ENCODE results near the gene TRMT44. TPM values are rescaled to one million over a fixed set of nuclear protein-coding genes. Genes with fewer than 3 reads are reported as not detected.

TRMT44 gene
- polyA plus RNA-seq, 1 donor = 12.0 TPM

DNA sequence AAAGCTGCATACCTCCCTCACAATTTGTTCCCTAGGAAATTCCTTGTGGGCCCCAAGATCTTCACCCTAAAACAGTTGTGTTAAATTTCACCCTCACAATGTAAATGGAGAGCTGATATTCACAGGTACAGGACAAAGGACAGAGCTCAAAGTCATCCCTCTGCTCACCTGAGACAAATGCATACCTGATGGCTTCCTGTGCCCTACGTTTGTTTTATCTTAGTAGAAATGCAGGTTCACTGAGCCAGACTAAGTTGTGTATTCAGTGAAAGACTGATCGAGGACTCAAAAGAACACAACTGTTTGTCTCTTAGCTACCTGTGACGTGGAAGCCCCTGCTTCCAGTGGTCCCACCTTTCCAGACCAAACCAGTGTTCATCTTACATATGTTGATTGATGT lies 53.6 kb downstream of the TRMT44 start:
- no peak for DNase-seq (ENCODE audit: low read depth)

GRCh38 chr4:8494983-8495548 lies 54.5 kb downstream of the TRMT44 start:
- no peak for DNase-seq (ENCODE audit: low read depth)

- DNase-seq (ENCODE audit: low read depth) = no peak
Measured at GRCh38 chr4:8495803-8496202, 55.2 kb downstream of the TRMT44 start.

GRCh38 chr4:8497762-8498161 lies 57.2 kb downstream of the TRMT44 start:
- DNase-seq (ENCODE audit: low read depth) = no peak

DNA sequence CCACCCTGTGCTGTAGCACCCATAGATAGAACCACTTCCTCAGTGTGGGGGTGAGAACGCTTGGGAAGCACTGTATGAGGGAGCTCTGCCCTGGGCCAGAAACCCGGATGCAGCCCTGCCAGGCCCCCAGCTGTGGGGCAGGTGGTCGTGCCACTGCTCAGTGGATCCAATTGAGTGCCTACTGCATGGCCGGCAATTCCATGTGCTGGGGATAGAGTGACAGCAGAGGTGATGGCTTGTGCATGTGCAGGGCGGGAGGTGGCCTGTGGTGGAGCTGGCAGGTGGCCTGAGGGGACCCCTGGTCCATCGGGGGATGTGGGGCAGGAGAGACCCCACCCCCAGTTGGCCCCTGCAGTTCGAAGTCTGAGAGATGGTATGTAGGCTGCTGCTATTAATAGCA lies 60.4 kb downstream of the TRMT44 start:
- DNase-seq (ENCODE audit: low read depth) = no peak

DNA sequence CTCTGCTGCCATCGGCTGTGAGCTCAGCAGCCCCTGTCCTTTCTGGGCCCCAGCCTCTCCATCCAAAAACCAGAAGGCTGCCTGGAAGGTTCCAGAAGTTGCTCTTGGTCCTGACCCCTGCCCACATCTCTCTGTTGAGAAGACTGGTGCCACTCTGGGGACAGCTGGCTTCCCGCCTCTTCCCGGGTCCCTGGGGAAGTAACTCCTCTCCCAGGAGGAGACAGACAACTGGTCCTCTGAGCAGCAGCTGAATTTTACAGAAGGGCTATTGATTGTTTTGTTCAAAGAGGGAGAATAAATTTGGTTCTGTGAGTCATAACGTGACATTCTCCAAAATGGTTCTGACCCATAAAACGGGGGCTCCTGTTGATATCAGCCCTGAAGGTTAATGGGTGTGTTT lies 61.2 kb downstream of the TRMT44 start:
- no peak for DNase-seq (ENCODE audit: low read depth)

DNA sequence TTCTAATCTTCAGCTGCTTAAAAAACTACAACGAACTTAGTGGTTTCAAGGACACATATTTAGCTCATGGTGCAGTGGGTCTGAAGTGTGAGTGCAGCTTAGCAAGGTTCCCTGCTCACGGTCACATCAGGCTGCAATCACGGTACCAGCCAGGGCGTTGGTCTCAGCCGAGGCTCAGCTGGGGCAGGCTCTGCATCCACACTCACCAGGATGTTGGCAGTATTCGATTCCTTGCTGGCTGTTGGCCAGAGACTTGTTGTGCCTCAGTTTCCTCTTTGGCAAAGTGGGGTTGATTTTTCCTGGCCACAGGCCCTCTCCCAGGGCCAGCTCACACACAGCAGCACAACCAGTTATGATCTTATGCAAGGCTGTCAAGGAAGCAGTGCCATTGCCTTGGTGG lies 61.8 kb downstream of the TRMT44 start:
- DNase-seq (ENCODE audit: low read depth) = no peak

GRCh38 chr4:8502836-8503585 lies 62.4 kb downstream of the TRMT44 start:
- no peak for DNase-seq (ENCODE audit: low read depth)

- DNase-seq (ENCODE audit: low read depth) = no peak
Measured at GRCh38 chr4:8503801-8504200, 63.2 kb downstream of the TRMT44 start.

DNA sequence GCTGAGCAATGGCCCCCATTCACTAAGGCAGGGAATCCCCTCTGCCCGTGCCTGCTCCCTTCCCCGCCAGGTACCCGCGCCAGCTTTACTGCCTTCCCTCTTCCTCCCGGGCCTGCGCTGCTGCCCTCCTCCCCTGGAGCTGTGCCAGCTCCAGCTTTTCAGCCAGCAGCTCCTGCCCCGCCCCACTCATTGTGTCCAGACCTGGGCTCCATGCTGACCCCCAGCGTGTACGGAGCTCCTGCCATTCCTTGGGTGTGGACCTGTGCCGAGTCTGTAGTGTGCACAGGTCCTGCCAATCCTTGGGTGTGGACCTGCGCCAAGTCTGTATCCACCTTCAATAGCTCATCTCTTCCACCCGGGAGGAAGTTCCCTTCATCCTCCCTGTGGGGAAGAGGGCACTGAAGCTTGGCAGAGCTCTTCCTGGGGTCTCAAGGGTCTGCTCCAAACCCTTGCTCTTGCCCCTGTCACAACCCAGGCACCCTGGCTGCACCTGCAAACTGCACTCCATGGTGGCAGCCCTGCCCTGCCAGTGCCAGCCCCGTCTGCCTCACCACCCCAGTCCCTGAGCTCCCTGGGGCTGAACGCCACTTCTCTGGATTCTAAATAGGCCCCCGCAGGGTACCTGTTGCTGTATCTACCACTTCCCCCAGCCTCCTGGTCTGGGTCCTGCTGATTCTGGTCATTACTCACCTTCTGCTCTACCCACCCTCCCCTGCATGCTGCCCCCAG lies 63.9 kb downstream of the TRMT44 start:
- no peak for DNase-seq (ENCODE audit: low read depth)

- no peak for DNase-seq (ENCODE audit: low read depth)
Measured at GRCh38 chr4:8505229-8505628, 64.7 kb downstream of the TRMT44 start.

- DNase-seq (ENCODE audit: low read depth) = no peak
Measured at GRCh38 chr4:8506006-8506372, 65.4 kb downstream of the TRMT44 start.

- no peak for DNase-seq (ENCODE audit: low read depth)
Measured at GRCh38 chr4:8506373-8507195, 66.0 kb downstream of the TRMT44 start.

DNA sequence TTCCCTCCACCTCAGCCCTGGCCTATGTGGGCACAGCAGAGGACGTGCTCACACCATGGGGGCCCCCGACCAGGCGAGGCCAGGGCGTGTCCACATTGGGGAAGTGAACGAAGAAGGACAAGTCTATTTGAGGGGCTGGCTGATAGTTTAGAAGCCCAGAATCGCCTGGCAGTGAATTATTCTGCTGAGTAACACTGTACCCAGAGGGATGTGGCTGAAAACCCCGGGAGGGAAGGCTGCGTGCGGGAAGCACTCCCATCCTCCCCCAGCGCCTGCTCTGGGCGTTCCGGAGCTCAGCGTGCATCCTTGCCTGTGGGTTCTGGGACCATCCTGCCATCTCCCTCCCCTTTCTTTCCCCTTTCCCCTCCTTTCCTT lies 66.6 kb downstream of the TRMT44 start:
- no peak for DNase-seq (ENCODE audit: low read depth)

GRCh38 chr4:8507624-8508023 lies 67.0 kb downstream of the TRMT44 start:
- no peak for DNase-seq (ENCODE audit: low read depth)

DNA sequence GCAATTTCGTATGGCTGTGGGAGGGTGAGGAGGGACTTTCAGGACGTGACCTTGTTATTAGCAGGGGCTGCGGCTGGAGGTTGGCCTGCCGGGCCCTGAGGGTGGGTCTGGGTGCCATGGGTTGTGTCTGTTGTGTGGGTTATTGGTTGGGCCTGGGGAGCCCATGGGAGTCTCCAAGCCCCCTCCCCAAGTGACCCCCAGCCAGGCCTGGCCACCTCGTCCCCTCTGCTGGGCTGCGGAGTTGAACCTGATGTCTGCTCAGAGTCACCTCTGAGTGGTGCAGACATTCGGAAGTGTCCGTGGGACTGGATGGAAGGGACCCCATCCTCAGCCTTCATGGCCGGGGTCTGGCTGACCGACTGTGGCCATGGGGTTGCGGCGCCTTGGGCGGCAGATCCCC lies 67.7 kb downstream of the TRMT44 start:
- no peak for DNase-seq (ENCODE audit: low read depth)

DNA sequence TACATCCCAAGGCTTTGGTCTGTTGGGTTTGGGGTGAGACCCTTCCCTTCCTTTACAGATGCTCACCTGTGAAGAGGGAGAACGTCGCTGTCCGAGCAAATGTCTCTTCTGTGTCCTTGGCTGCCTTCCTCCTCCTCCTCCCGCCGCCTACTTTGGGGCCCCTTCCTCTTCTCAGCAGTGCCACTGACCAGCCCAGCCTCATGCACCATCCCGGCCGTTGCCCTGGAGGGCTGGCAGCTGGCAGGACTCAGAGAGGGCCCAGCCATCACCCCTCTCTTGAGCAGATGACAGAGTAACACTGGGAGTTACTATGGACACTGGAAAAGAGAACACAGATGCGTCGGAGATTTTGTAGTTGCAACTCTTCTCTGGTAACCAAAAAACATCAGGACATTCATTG lies 68.2 kb downstream of the TRMT44 start:
- DNase-seq (ENCODE audit: low read depth) = no peak

- DNase-seq (ENCODE audit: low read depth) = no peak
Measured at GRCh38 chr4:8509311-8509950, 68.9 kb downstream of the TRMT44 start.

GRCh38 chr4:8510191-8510590 lies 69.6 kb downstream of the TRMT44 start:
- no peak for DNase-seq (ENCODE audit: low read depth)

GRCh38 chr4:8510611-8511285 lies 70.2 kb downstream of the TRMT44 start:
- no peak for DNase-seq (ENCODE audit: low read depth)

DNA sequence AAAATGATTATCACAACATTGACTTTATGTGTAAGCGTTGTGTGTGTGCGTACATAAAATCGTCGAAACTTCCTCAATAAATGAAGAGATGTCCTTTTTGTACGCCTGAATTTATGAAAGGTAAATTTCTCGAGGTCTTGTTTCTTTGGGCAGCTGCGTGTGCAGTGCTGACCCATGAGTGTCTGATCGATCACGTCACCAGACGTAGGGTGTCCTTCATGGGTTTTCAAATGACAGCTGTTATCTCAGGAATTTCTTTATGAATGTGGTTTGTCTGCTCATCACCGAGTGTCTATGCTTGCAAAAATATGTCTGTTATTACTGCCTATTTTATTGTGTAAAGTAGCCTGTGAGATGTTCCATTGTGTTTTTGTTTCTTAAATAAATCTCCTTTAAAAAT lies 71.9 kb downstream of the TRMT44 start:
- DNase-seq (ENCODE audit: low read depth) = no peak
